Panc1 (cell line): Measurements from ENCODE around the gene PDE11A.

ENCODE experiments used
- POLR2AphosphoS5 ChIP-seq: IDR thresholded peaks from 2 replicates; pipeline ENCODE4 v1.6.1; 2012; ENCODE audit warnings: mild to moderate bottlenecking, low read depth, low read length, moderate library complexity
- SIN3A ChIP-seq: IDR thresholded peaks from 2 replicates; pipeline ENCODE4 v1.6.1; 2012; ENCODE audit warnings: low read depth, mild to moderate bottlenecking, low read length, moderate library complexity, borderline replicate concordance; ENCODE audit not compliant: insufficient read depth
- TCF7L2 ChIP-seq: IDR thresholded peaks from 2 replicates; pipeline ENCODE4 v1.6.1; 2011; ENCODE audit warnings: mild to moderate bottlenecking, low read depth, low read length, inconsistent platforms
- TF ChIP-seq, protein P1 (sequence below): fragments of 450-650 bp; IDR thresholded peaks from 2 replicates; pipeline ENCODE4 v1.5.1; 2017; ENCODE audit warnings: mild to moderate bottlenecking
- TF ChIP-seq, protein P2 (sequence below), 2 experiments: IDR thresholded peaks; 2 replicates each; pipeline ENCODE4 v1.6.1; 2011 to 2012; ENCODE audit warnings: low read depth in 2 of 2, control low read depth in 1 of 2, low read length in 1 of 2, mild to moderate bottlenecking in 1 of 2, moderate library complexity in 1 of 2; ENCODE audit not compliant: insufficient read depth in 1 of 2

DNA sequence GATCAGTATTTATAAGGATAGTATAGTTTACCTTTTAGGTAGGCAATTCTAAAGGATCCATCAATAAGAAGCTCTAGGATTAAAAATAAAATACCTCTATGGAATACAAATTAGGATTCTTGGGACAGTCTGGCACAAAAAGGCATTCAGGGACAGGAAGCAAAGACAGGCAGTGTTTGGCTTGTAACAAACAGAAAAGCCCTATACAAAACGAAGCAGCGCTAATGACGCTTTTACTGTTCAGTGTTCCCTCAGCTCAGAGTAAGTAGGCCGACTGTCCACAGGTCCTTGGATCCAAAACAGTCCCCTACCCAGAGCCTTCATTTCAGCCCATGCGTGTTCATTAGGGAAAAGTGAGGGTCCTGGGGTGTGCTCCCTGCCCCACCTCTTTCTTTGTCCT, 443.7 kb downstream of the PDE11A start:
- TF ChIP-seq, protein P1, sequence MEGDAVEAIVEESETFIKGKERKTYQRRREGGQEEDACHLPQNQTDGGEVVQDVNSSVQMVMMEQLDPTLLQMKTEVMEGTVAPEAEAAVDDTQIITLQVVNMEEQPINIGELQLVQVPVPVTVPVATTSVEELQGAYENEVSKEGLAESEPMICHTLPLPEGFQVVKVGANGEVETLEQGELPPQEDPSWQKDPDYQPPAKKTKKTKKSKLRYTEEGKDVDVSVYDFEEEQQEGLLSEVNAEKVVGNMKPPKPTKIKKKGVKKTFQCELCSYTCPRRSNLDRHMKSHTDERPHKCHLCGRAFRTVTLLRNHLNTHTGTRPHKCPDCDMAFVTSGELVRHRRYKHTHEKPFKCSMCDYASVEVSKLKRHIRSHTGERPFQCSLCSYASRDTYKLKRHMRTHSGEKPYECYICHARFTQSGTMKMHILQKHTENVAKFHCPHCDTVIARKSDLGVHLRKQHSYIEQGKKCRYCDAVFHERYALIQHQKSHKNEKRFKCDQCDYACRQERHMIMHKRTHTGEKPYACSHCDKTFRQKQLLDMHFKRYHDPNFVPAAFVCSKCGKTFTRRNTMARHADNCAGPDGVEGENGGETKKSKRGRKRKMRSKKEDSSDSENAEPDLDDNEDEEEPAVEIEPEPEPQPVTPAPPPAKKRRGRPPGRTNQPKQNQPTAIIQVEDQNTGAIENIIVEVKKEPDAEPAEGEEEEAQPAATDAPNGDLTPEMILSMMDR, result no peak
- TF ChIP-seq POLR2AphosphoS5 (no peak), SIN3A (no peak), TCF7L2 (no peak)
- TF ChIP-seq, protein P2, sequence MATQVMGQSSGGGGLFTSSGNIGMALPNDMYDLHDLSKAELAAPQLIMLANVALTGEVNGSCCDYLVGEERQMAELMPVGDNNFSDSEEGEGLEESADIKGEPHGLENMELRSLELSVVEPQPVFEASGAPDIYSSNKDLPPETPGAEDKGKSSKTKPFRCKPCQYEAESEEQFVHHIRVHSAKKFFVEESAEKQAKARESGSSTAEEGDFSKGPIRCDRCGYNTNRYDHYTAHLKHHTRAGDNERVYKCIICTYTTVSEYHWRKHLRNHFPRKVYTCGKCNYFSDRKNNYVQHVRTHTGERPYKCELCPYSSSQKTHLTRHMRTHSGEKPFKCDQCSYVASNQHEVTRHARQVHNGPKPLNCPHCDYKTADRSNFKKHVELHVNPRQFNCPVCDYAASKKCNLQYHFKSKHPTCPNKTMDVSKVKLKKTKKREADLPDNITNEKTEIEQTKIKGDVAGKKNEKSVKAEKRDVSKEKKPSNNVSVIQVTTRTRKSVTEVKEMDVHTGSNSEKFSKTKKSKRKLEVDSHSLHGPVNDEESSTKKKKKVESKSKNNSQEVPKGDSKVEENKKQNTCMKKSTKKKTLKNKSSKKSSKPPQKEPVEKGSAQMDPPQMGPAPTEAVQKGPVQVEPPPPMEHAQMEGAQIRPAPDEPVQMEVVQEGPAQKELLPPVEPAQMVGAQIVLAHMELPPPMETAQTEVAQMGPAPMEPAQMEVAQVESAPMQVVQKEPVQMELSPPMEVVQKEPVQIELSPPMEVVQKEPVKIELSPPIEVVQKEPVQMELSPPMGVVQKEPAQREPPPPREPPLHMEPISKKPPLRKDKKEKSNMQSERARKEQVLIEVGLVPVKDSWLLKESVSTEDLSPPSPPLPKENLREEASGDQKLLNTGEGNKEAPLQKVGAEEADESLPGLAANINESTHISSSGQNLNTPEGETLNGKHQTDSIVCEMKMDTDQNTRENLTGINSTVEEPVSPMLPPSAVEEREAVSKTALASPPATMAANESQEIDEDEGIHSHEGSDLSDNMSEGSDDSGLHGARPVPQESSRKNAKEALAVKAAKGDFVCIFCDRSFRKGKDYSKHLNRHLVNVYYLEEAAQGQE (IDR thresholded peaks at IDR 0.05; ENCODE audit: insufficient read depth in 1 of 2, low read depth in 2 of 2, low read length in 1 of 2), result no peak
